Esophagus squamous epithelium (tissue), 5 donors: ENCODE data around the gene FUT2. TPM values are rescaled to one million over a fixed set of nuclear protein-coding genes. Genes with fewer than 3 reads are reported as not detected.

Experiments used
- DNase-seq: peaks from one replicate; lab custom pipeline; 2025; lab: John Stamatoyannopoulos, UW
- H3K27ac ChIP-seq, 4 donors: fragments of 200-600 bp; sonication (generic); one replicate each; pipeline ENCODE4 v1.5.1; 2016 to 2019; ENCODE audit warnings: mild to moderate bottlenecking in 1 of 4
- H3K27me3 ChIP-seq, 4 donors: fragments of 200-600 bp; sonication (generic); 1 replicate in 3 of 4; 2 replicates in 1 of 4; pipeline versions ENCODE4 v1.5.1 to v1.6.0; 2017 to 2021; ENCODE audit warnings: antibody characterized with exemption in 1 of 4
- H3K36me3 ChIP-seq, 3 donors: fragments of 200-600 bp; sonication (generic); one replicate each; pipeline ENCODE4 v1.5.1; 2016 to 2019
- H3K4me1 ChIP-seq, 3 donors: fragments of 200-600 bp; sonication (generic); one replicate each; pipeline ENCODE4 v1.5.1; 2017 to 2019
- H3K4me3 ChIP-seq, 4 donors: fragments of 200-600 bp; sonication (generic); 1 replicate in 3 of 4; 2 replicates in 1 of 4; pipeline ENCODE4 v1.5.1; 2016 to 2019; ENCODE audit warnings: mild to moderate bottlenecking in 2 of 4, moderate library complexity in 1 of 4
- H3K9me3 ChIP-seq, 3 donors: fragments of 200-600 bp; sonication (generic); one replicate each; pipeline ENCODE4 v1.5.1; 2016 to 2019
- POLR2A ChIP-seq, 4 donors: fragments of 450-650 bp; IDR thresholded peaks; one replicate each; pipeline ENCODE4 v1.6.1; 2017; ENCODE audit warnings: antibody characterized with exemption in 4 of 4, mild to moderate bottlenecking in 4 of 4, moderate library complexity in 3 of 4
- WGBS, 2 donors: methylation state at CpG; one replicate each; pipeline ENCODE4 v1.1.5; 2018; 5-methylcytosine and 5-hydroxymethylcytosine counted together
- intact Hi-C: fragments of 100-400 bp; cut with DNase I; formaldehyde crosslinking; loops from one replicate; pipeline ENCODE4 v1.15.0; 2022
- total RNA-seq, 4 donors: library from RNA; depleted of rRNA; stranded (reverse); fragments of >200 nt; gene quantifications; one replicate each; pipeline ENCODE4 v1.1.0, GENCODE V29; 2016
- TF ChIP-seq, protein P1 (sequence below), 6 experiments: fragments of 450-650 bp in 4 of 6; fragments of 200-600 bp in 2 of 6; sonication (generic) in 2 of 6; IDR thresholded peaks; one replicate each; pipeline ENCODE4 v1.5.1; 2016 to 2019; ENCODE audit warnings: antibody characterized with exemption in 6 of 6, mild to moderate bottlenecking in 4 of 6, moderate library complexity in 4 of 6
- donor health status: DM: yes; HTN: yes; CAD: no.

Gene FUT2
- total RNA-seq = 100 to 1,000 TPM in 1 of 4 donors, 10 to 100 TPM in 3; 12.2 to 125 (median 38.5) TPM

DNA sequence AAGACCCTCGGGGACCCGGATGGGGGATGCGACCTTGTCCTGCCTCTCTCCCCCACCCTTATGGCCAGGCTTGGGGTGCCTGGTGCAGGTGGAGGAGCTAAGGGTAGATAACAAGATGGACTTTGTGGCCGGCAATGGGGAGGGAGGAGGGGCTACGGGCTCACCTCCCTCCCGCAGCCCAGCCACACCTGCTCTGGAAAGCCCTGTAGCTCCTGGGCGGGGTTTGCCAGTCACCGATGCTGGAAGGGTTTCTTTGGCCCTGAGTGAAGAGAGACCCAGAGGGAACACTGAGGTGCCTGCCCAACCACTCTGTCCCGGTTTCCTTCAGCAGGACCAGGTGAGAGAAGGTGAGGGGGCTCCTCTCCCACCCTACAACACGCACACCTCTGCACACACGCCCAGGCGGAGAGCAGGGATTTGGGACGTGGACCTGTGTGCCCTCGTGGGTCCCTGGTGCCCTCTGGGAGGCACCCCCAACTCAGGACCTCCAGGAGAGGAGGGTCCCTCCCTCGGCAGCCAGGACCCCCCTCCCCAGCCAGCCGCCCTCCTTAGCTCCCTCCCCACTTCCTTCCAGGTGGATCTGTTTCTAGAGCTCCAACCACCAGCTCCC lies at the start of gene FUT2:
Gene FUT2, plus strand, starts transcription at position 229 of the 610 bp plus-strand sequence. CDS start 6,986 bp downstream, outside the sequence.
- H3K27me3 ChIP-seq = peaks cover 0 to 22% (median 0%) of the 10 kb centered on the region in 4 donors
- peak in 3 of 4 donors; percentile 50 to 69 (median 58) for TF ChIP-seq POLR2A (IDR thresholded peaks at IDR 0.05)
- TF ChIP-seq, protein P1, sequence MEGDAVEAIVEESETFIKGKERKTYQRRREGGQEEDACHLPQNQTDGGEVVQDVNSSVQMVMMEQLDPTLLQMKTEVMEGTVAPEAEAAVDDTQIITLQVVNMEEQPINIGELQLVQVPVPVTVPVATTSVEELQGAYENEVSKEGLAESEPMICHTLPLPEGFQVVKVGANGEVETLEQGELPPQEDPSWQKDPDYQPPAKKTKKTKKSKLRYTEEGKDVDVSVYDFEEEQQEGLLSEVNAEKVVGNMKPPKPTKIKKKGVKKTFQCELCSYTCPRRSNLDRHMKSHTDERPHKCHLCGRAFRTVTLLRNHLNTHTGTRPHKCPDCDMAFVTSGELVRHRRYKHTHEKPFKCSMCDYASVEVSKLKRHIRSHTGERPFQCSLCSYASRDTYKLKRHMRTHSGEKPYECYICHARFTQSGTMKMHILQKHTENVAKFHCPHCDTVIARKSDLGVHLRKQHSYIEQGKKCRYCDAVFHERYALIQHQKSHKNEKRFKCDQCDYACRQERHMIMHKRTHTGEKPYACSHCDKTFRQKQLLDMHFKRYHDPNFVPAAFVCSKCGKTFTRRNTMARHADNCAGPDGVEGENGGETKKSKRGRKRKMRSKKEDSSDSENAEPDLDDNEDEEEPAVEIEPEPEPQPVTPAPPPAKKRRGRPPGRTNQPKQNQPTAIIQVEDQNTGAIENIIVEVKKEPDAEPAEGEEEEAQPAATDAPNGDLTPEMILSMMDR (IDR thresholded peaks at IDR 0.05) = no peak
- H3K36me3 ChIP-seq = peaks cover 0 to 3% (median 0%) of the 10 kb centered on the region in 3 donors
- no peaks in the 10 kb centered on the region for H3K9me3 ChIP-seq
- no peak for DNase-seq
- 8 to 24% methylated on average over 4 to 5 of the region's 16 CpGs for WGBS, 2 donors
- peaks cover 0 to 52% (median 12%) of the 10 kb centered on the region in 3 donors for H3K4me1 ChIP-seq
- intact Hi-C loops = no loop called here
- H3K27ac ChIP-seq = peak within 1 kb of the TSS; percentile 89 to 97 (median 93)
- H3K4me3 ChIP-seq = peak within 1 kb of the TSS; percentile 46 to 69 (median 54)

DNA sequence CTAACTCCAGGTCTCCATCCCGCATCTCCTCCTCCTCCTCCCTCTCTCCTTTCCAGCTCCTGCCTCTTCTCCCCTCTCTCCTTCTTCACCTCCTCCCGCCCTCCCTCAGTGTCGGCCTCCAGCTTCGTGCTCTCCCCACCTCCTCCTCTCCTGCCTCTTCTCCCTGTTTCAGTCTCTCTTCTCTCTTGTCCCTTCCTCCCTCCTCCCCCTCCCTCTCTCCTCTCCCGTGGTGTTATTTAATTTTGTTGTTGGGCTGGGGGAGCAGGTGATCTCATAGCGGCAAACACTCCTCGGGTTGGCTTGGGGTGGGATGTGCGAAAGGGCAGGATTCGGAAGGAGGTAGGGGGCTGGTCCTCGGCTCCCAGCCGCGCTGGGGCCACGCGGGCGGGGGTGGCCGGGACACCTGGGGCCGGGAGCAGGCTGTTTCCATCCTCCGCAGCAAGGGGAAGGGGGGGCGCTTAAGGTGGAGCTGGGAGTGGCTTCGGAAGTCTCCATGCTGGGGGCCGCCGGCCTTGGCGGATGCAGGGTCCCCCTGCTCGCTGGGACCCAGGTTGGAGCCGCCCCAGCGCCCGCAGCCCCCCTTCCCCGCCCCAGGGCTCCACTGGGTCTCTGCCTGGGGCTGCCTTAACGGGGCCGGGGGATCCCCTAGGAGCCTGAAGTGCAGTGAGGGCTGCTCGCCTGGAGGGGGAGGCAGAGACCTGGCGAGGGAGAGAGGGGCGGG lies 49.6 kb upstream of the FUT2 start, which contains the start of gene CA11:
Gene CA11, minus strand, starts transcription at position 187 of the 721 bp plus-strand sequence. CDS start 555 bp downstream, outside the sequence.
- Histone ChIP-seq H3K36me3 (no peaks in the 10 kb centered on the region), H3K4me3 (peak within 1 kb of the TSS; percentile 34 to 80 (median 60)), H3K27me3 (no peaks in the 10 kb centered on the region), H3K27ac (peak within 1 kb of the TSS; percentile 85 to 94 (median 91)), H3K4me1 (peaks cover 7 to 45% (median 18%) of the 10 kb centered on the region in 3 donors), H3K9me3 (no peaks in the 10 kb centered on the region)
- 0 to 2% methylated on average over 6 to 7 of the region's 33 CpGs for WGBS, 2 donors
- TF ChIP-seq, protein P1 (IDR thresholded peaks at IDR 0.05) = peak; percentile 90 to 97 (median 92)
- peak in 1 of 4 donors; percentile 58 for TF ChIP-seq POLR2A (IDR thresholded peaks at IDR 0.05)
- DNase-seq = no peak
- intact Hi-C loops = no loop called here

- 9 to 12% methylated on average over 7 to 9 of the region's 10 CpGs for WGBS, 2 donors
- H3K27me3 ChIP-seq = no peaks in the 10 kb centered on the region
- no peaks in the 10 kb centered on the region for H3K9me3 ChIP-seq
- H3K4me3 ChIP-seq = peak overlapping the region; percentile 34 to 80 (median 60)
- no peak for TF ChIP-seq POLR2A (IDR thresholded peaks at IDR 0.05)
- DNase-seq = no peak
- intact Hi-C loops = no loop called here
- peak overlapping the region; percentile 85 to 94 (median 91) for H3K27ac ChIP-seq
- H3K36me3 ChIP-seq = no peaks in the 10 kb centered on the region
- peaks cover 7 to 45% (median 18%) of the 10 kb centered on the region in 3 donors for H3K4me1 ChIP-seq
Observed at GRCh38 chr19:48646722-48647216, 49.0 kb upstream of the FUT2 start.

- TF ChIP-seq, protein P1 (IDR thresholded peaks at IDR 0.05) = no peak
- no peak for TF ChIP-seq POLR2A (IDR thresholded peaks at IDR 0.05)
- DNase-seq = no peak
- intact Hi-C loops = no loop called here
Observed at GRCh38 chr19:48648134-48648533, 47.6 kb upstream of the FUT2 start.

DNA sequence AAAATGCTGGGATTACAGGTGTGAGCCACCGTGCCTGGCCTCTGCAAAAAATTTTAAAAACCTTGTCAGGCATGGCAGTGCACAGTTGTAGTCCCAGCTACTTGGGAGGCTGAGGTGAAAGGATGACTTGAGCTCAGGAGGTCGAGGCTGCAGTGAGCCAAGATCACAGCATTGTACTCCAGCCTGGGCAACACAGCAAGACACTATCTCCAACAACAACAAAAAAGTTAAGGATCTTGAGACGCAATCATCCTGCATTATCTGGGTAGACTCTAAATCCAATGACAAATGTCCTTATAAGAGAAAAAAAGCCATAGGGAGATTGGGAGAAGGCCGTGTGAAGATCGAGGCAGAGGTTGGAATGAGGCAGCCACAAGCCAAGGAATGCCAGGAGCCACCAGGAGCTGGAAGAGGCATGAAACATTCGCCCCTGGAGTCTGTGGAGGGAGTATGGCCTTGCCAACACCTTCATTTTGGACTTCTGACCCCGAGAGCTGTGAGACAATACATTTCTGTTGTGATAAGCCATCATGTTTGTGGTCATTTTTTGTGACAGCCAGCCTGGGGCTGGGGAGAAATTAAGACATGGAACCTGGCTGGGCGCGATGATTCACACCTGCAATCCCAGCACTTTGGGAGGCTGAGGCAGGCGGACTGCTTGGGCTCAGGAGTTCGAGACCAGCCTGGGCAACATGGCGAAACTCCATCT lies 44.6 kb upstream of the FUT2 start:
- H3K4me1 ChIP-seq = peaks cover 0 to 23% (median 9%) of the 10 kb centered on the region in 3 donors
- WGBS, 2 donors = 85 to 91% methylated on average over 9 to 10 of the region's 12 CpGs
- H3K36me3 ChIP-seq = no peaks in the 10 kb centered on the region
- H3K4me3 ChIP-seq = no peak overlapping the region
- DNase-seq = no peak
- no peaks in the 10 kb centered on the region for H3K9me3 ChIP-seq
- TF ChIP-seq, protein P1 (IDR thresholded peaks at IDR 0.05) = no peak
- TF ChIP-seq POLR2A (IDR thresholded peaks at IDR 0.05) = no peak
- H3K27me3 ChIP-seq = no peaks in the 10 kb centered on the region
- intact Hi-C loops = loop anchor here (10.0 kb wide), 1 partner anchor 124 kb away; no protein-coding TSS in a partner anchor
- no peak overlapping the region for H3K27ac ChIP-seq

More at GRCh38 chr19:48648134-48648533, 47.6 kb upstream of the FUT2 start:
- H3K36me3 ChIP-seq = no peaks in the 10 kb centered on the region
- H3K4me3 ChIP-seq = no peak overlapping the region
- no peaks in the 10 kb centered on the region for H3K9me3 ChIP-seq
- no peak overlapping the region for H3K27ac ChIP-seq
- H3K27me3 ChIP-seq = no peaks in the 10 kb centered on the region
- WGBS, 2 donors = 73 to 81% methylated on average over 2 of the region's 2 CpGs
- peaks cover 7 to 45% (median 18%) of the 10 kb centered on the region in 3 donors for H3K4me1 ChIP-seq
